Measurements from ENCODE around the gene CD1E.
"Not testable (repeated sequence)": the region's sequence is repeated elsewhere in the genome, so short reads cannot be mapped to it uniquely, and the experiment has no call there.

CD1E gene

DNA sequence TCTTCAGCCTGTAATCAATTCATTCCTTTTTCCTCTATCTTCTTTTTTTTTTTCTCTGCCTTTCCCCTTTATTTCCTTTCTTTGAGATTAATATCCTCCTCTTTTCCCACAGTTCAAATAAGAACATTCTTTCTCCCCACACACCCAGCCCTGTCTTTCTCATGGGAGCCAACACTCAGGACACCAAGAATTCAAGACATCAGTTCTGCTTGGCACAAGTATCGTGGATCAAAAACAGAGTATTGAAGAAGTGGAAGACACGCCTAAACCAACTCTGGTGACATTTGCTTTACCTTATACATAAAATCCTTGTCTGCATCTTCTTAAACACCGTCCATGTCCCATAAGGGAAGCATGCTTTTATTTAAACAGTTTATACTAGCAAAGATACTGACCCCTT lies 2.9 kb downstream of the CD1E start:
- no peak for DNase-seq (ENCODE audit: low read depth, low spot score)
- no peak overlapping the region for H3K4me3 ChIP-seq (ENCODE audit: low read depth, low read length)
- TF ChIP-seq, protein P1, sequence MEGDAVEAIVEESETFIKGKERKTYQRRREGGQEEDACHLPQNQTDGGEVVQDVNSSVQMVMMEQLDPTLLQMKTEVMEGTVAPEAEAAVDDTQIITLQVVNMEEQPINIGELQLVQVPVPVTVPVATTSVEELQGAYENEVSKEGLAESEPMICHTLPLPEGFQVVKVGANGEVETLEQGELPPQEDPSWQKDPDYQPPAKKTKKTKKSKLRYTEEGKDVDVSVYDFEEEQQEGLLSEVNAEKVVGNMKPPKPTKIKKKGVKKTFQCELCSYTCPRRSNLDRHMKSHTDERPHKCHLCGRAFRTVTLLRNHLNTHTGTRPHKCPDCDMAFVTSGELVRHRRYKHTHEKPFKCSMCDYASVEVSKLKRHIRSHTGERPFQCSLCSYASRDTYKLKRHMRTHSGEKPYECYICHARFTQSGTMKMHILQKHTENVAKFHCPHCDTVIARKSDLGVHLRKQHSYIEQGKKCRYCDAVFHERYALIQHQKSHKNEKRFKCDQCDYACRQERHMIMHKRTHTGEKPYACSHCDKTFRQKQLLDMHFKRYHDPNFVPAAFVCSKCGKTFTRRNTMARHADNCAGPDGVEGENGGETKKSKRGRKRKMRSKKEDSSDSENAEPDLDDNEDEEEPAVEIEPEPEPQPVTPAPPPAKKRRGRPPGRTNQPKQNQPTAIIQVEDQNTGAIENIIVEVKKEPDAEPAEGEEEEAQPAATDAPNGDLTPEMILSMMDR (IDR thresholded peaks at IDR 0.05; ENCODE audit: low read depth, low read length), result no peak
- in situ Hi-C loops (cut with HindIII; ENCODE audit: low sequenced_read_pairs), result no loop called here

DNA sequence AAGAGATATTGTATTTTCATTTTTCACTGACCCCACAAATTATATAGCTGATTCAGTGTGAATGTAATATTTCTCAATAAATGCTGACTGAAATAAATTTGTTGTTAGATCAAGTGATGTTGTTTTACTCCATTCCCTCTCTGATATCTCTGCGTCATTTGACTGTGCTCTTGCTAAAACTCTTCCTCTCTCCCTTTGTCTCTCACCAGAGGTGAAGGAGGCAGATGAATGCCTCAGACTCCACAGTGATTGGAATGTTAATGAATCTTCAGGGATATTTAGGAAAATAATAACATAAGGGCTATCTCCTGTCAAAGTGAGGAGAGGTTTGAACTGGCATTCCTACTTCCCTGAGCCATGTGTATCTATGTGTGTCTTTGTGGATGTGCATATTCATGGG lies 3.7 kb downstream of the CD1E start:
- TF ChIP-seq, protein P1 (IDR thresholded peaks at IDR 0.05; ENCODE audit: low read depth, low read length), result no peak
- H3K4me3 ChIP-seq (ENCODE audit: low read depth, low read length), result no peak overlapping the region
- in situ Hi-C loops (cut with HindIII; ENCODE audit: low sequenced_read_pairs), result no loop called here
- no peak for DNase-seq (ENCODE audit: low read depth, low spot score)

DNA sequence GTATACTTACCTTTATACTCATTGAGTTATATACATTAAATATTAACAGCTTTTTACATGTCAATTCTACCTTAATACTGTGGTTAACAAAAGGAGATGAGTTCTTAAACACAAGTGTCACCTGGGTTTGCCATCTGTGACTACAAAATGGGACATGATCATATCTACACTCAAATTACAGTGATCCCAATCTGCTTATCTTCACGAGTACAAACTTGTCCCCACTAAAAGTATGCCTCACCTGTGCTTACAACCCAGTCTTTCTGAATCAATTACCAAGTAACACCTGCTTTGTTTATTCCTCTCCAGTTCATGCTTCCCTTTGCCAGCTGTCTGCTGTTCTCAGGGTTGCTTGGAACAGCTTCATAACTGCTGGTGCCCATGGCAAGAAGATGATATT lies 8.8 kb downstream of the CD1E start:
- in situ Hi-C loops (cut with HindIII; ENCODE audit: low sequenced_read_pairs), result no loop called here
- DNase-seq (ENCODE audit: low read depth, low spot score), result no peak
- TF ChIP-seq, protein P1 (IDR thresholded peaks at IDR 0.05; ENCODE audit: low read depth, low read length), result no peak
- H3K4me3 ChIP-seq (ENCODE audit: low read depth, low read length), result no peak overlapping the region

DNA sequence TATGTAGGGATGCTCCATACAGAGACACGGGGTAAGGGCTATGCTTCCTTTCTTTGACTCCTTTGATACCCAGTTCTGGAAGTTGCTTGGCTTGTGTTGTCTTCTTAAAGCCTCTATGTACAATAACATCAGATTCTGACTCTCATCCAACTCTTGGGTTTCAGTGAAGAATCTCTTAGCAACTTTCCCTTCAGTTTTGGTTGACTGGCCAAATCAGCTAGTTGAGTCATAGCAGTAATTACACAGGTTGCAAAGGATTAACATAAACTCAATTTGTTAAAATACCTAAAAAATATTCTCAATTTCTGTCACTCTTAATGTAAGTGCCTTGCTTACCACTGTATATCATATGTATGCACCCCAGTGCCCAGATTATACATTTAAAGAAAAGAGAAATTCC lies 9.2 kb downstream of the CD1E start:
- TF ChIP-seq, protein P1 (IDR thresholded peaks at IDR 0.05; ENCODE audit: low read depth, low read length), result no peak
- no peak overlapping the region for H3K4me3 ChIP-seq (ENCODE audit: low read depth, low read length)
- in situ Hi-C loops (cut with HindIII; ENCODE audit: low sequenced_read_pairs), result no loop called here
- DNase-seq (ENCODE audit: low read depth, low spot score), result no peak

DNA sequence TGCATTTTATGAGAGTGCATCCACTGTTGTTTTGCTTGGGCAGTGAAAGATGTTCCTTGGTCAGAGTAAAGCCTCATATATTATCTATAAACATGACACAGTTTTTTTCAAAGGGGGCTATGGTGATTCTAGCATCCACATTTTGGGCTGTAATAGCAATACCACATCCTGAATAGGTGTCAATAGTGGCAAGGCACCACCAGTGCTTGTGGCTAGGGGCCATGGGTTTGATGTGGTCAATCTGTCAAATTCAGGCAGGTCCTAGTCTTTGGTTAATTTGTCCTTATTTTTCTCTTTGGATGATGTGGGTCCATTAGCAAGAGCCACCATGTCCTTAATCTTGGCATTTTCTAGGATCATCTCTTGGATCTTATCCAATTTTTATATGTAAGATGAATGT lies 13.1 kb downstream of the CD1E start:
- in situ Hi-C loops (cut with HindIII; ENCODE audit: low sequenced_read_pairs), result no loop called here
- TF ChIP-seq, protein P1 (IDR thresholded peaks at IDR 0.05; ENCODE audit: low read depth, low read length), result no peak
- DNase-seq (ENCODE audit: low read depth, low spot score), result no peak
- no peak overlapping the region for H3K4me3 ChIP-seq (ENCODE audit: low read depth, low read length)

DNA sequence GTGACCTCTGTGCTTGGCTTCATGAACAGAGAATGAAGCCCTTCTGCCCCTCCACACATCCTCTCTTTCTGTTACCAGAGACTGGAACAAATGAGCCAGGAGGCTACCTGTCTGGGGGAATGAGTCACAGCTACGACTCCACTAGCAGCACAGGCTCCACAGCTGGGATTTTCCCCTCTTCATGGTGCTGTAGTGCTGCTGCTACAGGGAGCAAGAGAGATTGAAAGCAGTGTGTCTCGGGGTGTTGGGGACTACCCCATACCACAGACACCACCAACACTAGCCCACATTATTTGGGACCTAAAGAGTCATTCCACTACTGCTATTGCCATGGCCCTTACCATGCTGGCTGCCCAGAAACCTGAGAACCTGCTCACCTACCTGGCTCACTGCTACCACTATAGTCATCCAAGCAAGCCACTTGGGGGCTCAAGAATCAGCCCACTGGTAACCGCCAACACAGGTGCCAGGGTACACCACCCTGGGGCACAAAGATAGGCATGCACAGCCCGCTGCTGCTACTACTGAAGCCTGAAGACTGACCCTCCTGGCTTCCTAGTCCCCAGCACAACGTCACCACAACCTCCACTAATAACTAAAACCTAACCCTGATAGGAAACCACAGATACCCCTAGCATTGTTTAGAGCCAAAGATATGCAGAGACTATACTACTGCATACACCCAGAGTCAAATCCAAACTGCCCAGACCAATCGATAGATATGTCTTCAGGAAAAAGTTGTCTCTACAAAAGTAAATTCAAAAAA lies 17.7 kb downstream of the CD1E start:
- DNase-seq (ENCODE audit: low read depth, low spot score), result no peak
- TF ChIP-seq, protein P1 (IDR thresholded peaks at IDR 0.05; ENCODE audit: low read depth, low read length), result no peak
- in situ Hi-C loops (cut with HindIII; ENCODE audit: low sequenced_read_pairs), result no loop called here
- H3K4me3 ChIP-seq (ENCODE audit: low read depth, low read length), result no peak overlapping the region

DNA sequence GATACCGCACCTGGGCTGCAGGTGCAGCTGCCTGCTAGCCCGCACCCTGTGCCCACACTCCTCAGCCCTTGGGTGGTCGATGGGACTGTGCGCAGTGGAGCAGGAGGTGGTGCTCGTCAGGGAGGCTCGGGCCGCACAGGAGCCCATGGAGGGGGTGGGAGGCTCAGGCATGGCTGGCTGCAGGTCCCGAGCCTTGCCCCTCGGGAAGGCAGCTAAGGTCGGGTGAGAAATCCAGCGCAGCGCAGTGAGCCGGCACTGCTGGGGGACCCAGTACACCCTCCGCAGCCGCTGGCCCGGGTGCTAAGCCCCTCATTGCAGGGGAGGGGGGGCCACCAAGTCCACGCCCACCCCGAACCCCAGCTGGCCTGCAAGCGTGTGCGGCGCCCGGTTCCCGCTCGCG lies 20.4 kb downstream of the CD1E start:
- DNase-seq (ENCODE audit: low read depth, low spot score); H3K4me3 ChIP-seq (ENCODE audit: low read depth, low read length); in situ Hi-C loops (cut with HindIII; ENCODE audit: low sequenced_read_pairs): not testable (repeated sequence)

All from astrocyte of the spinal cord (primary cell).